Vagina (tissue), 2 donors: ENCODE results near the gene DROSHA. TPM values are rescaled to one million over a fixed set of nuclear protein-coding genes. Genes with fewer than 3 reads are reported as not detected.

Source experiments
- DNase-seq, 2 donors: peaks; one replicate each; pipeline ENCODE4 v3.0.0-alpha.2; 2017; ENCODE audit errors: extremely low spot score in 2 of 2
- H3K27ac ChIP-seq: fragments of 200-600 bp; sonication (generic); one replicate; pipeline ENCODE4 v1.5.1; 2019
- H3K27me3 ChIP-seq: fragments of 200-600 bp; sonication (generic); one replicate; pipeline ENCODE4 v1.5.1; 2019
- H3K36me3 ChIP-seq, 2 donors: fragments of 200-600 bp; sonication (generic); one replicate each; pipeline ENCODE4 v1.5.1; 2017 to 2019
- H3K4me1 ChIP-seq: fragments of 200-600 bp; sonication (generic); one replicate; pipeline ENCODE4 v1.5.1; 2019
- H3K4me3 ChIP-seq, 2 donors: fragments of 200-600 bp; sonication (generic); 1 replicate in 1 of 2; 2 replicates in 1 of 2; pipeline ENCODE4 v1.5.1; 2016 to 2019
- H3K9me3 ChIP-seq: fragments of 200-600 bp; sonication (generic); one replicate; pipeline ENCODE4 v1.5.1; 2019
- CTCF ChIP-seq, 3 experiments: fragments of 450-650 bp in 2 of 3; fragments of 200-600 bp in 1 of 3; sonication (generic) in 1 of 3; IDR thresholded peaks; one replicate each; pipeline ENCODE4 v1.5.1; 2017 to 2019; ENCODE audit warnings: antibody characterized with exemption in 3 of 3, mild to moderate bottlenecking in 2 of 3, moderate library complexity in 2 of 3
- POLR2A ChIP-seq, 2 donors: fragments of 450-650 bp; IDR thresholded peaks; one replicate each; pipeline ENCODE4 v1.6.1; 2017; ENCODE audit warnings: antibody characterized with exemption in 2 of 2, mild to moderate bottlenecking in 2 of 2, moderate library complexity in 2 of 2
- POLR2AphosphoS5 ChIP-seq, 2 donors: sonication (generic); formaldehyde crosslinking; IDR thresholded peaks; one replicate each; pipeline ENCODE4 v1.9.0; 2017; ENCODE audit warnings: antibody characterized with exemption in 2 of 2, mild to moderate bottlenecking in 2 of 2, low read depth in 1 of 2; ENCODE audit not compliant: insufficient read depth in 1 of 2
- intact Hi-C: fragments of 100-400 bp; cut with DNase I; formaldehyde crosslinking; loops from one replicate; pipeline ENCODE4 v1.15.1; 2023
- total RNA-seq: library from RNA; depleted of rRNA; stranded (reverse); fragments of >200 nt; gene quantifications from one replicate; pipeline ENCODE4 v1.2.3, GENCODE V29; 2016

The DROSHA gene
- total RNA-seq, 1 donor from 2014 or later = 50.1 TPM

- intact Hi-C loops = no loop called here
- no peak overlapping the region for H3K4me3 ChIP-seq
- H3K27me3 ChIP-seq = no peaks in the 10 kb centered on the region
- TF ChIP-seq CTCF (IDR thresholded peaks at IDR 0.05) = no peak
- TF ChIP-seq POLR2A (IDR thresholded peaks at IDR 0.05) = no peak
- TF ChIP-seq POLR2AphosphoS5 (IDR thresholded peaks at IDR 0.05; ENCODE audit: insufficient read depth in 1 of 2, low read depth in 1 of 2) = no peak
- no peaks in the 10 kb centered on the region for H3K36me3 ChIP-seq
- no peaks in the 10 kb centered on the region for H3K4me1 ChIP-seq
- no peaks in the 10 kb centered on the region for H3K9me3 ChIP-seq
- H3K27ac ChIP-seq = no peak overlapping the region
- no peak for DNase-seq
These were observed 149.6 kb downstream of the DROSHA start for GRCh38 chr5:31382051-31382878.

- Histone ChIP-seq H3K4me3 (no peak overlapping the region), H3K36me3 (no peaks in the 10 kb centered on the region), H3K27me3 (no peaks in the 10 kb centered on the region), H3K4me1 (no peaks in the 10 kb centered on the region), H3K27ac (no peak overlapping the region), H3K9me3 (no peaks in the 10 kb centered on the region)
- DNase-seq = no peak
- intact Hi-C loops = no loop called here
- TF ChIP-seq POLR2AphosphoS5 (IDR thresholded peaks at IDR 0.05; ENCODE audit: insufficient read depth in 1 of 2, low read depth in 1 of 2) (no peak), POLR2A (IDR thresholded peaks at IDR 0.05) (no peak), CTCF (IDR thresholded peaks at IDR 0.05) (no peak)
These were observed 150.6 kb downstream of the DROSHA start for GRCh38 chr5:31381299-31381698.

GRCh38 chr5:31380049-31380448 is 151.8 kb downstream of the DROSHA start:
- no peaks in the 10 kb centered on the region for H3K36me3 ChIP-seq
- no peaks in the 10 kb centered on the region for H3K9me3 ChIP-seq
- TF ChIP-seq CTCF (IDR thresholded peaks at IDR 0.05) = no peak
- TF ChIP-seq POLR2A (IDR thresholded peaks at IDR 0.05) = no peak
- TF ChIP-seq POLR2AphosphoS5 (IDR thresholded peaks at IDR 0.05; ENCODE audit: insufficient read depth in 1 of 2, low read depth in 1 of 2) = no peak
- intact Hi-C loops = no loop called here
- no peak for DNase-seq
- no peak overlapping the region for H3K27ac ChIP-seq
- no peak overlapping the region for H3K4me3 ChIP-seq
- no peaks in the 10 kb centered on the region for H3K4me1 ChIP-seq
- H3K27me3 ChIP-seq = no peaks in the 10 kb centered on the region

- Histone ChIP-seq H3K9me3 (no peaks in the 10 kb centered on the region), H3K27me3 (no peaks in the 10 kb centered on the region), H3K27ac (no peak overlapping the region), H3K4me3 (no peak overlapping the region), H3K36me3 (no peaks in the 10 kb centered on the region), H3K4me1 (no peaks in the 10 kb centered on the region)
- no peak for DNase-seq
- TF ChIP-seq POLR2A (IDR thresholded peaks at IDR 0.05) (no peak), CTCF (IDR thresholded peaks at IDR 0.05) (no peak), POLR2AphosphoS5 (IDR thresholded peaks at IDR 0.05; ENCODE audit: insufficient read depth in 1 of 2, low read depth in 1 of 2) (no peak)
- intact Hi-C loops = no loop called here
These were observed 153.1 kb downstream of the DROSHA start for GRCh38 chr5:31378838-31379237.

GRCh38 chr5:31378136-31378535 is 153.8 kb downstream of the DROSHA start:
- no peak overlapping the region for H3K4me3 ChIP-seq
- TF ChIP-seq POLR2AphosphoS5 (IDR thresholded peaks at IDR 0.05; ENCODE audit: insufficient read depth in 1 of 2, low read depth in 1 of 2) = no peak
- TF ChIP-seq POLR2A (IDR thresholded peaks at IDR 0.05) = no peak
- H3K9me3 ChIP-seq = no peaks in the 10 kb centered on the region
- no peaks in the 10 kb centered on the region for H3K4me1 ChIP-seq
- H3K36me3 ChIP-seq = no peaks in the 10 kb centered on the region
- H3K27ac ChIP-seq = no peak overlapping the region
- DNase-seq = no peak
- intact Hi-C loops = no loop called here
- no peaks in the 10 kb centered on the region for H3K27me3 ChIP-seq
